Iris pigment epithelial cell (primary cell): ENCODE measurements around the gene EXOSC7.
"Not testable (repeated sequence)": the region's sequence is repeated elsewhere in the genome, so short reads cannot be mapped to it uniquely, and the experiment has no call there.

Experiments used
- DNase-seq: peaks from one replicate; pipeline ENCODE4 v3.0.0-alpha.2; 2011; ENCODE audit warnings: low read depth

EXOSC7 gene

DNA sequence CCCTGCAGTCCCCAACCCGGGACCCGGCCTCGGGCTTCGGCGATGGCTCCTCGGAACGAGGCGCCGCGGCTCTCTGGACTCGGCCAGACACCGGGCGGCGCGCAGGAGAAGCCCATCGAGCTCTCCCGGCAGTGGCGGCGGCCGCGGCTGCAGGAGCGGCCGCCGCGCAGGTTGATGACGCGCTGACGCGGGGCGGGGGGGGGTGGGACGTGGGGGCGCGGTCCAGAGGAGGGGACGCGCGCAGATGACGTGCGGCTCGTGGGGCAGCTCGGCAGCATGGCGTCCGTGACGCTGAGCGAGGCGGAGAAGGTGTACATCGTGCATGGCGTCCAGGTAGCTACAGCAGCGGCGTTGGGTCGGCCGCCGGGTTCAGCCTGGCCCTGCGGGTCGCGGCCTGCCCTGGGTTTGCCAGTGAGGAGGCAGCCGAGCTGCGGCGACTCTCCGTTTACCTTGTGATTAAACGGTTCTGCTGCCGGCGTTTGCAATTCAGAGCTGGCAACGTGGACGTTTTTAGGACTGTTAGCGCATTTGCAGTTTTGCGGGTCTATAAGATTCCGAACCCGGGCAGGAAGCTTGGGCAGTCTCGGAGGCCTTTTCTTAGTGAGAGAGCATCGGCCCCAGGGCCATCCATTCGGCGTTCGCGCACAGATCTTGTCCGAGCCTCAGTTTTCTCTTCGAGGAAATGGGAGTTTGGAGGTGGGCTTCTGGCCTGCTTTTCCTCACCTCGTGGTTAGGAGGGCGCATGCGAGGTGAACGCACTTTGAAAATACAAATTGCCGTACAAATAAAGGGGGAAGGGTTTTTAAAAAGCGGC lies at the start of gene EXOSC7, which contains the start of gene ZDHHC3:
EXOSC7 (plus strand) TSS at position 243 of the 814 bp plus-strand sequence; CDS start at position 277, 34 bp downstream.
ZDHHC3 (minus strand) TSS at position 173 of the 814 bp plus-strand sequence. CDS start 16,738 bp downstream, outside the sequence.
- peak; percentile 90 for DNase-seq

DNA sequence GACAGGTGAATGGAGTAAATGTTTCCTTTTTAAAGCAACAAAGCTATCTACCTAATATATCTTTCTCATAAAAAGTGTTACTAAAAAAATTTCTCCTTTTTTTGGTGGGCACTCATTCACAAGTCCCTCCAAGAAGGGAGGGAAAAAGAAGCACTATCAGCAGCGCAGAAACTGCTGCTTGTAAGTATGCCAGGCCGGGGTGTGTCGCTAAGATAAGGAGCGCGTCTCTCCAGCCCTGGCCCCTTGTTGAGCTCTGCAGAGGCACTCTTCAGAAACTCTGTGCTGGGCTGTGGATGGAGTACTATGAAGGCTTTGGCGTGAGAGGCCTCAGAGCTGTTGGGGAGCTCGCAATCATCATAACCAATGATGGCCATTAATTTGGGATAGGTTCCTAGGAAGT lies 49.1 kb upstream of the EXOSC7 start:
- DNase-seq = no peak

DNA sequence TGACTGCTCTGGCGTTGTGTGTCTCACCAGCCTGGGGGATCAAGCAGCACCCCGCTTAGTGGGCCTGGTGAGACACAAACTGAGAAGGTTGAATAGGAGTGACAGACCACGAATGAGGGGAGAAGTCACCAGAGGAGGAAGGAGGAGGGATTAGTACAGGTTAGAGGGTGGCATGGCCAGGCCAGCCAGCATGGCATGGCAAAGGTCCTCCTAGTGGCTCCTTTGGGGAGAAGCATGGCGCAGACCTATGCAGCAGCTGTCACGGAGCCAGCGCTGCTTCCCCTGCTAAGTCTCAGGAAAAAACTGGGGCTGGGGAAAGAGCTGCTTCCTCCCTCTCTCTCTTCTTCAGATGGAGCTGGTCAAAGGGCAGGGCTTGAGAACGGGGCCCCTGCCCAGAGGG lies 48.7 kb upstream of the EXOSC7 start:
- no peak for DNase-seq

DNA sequence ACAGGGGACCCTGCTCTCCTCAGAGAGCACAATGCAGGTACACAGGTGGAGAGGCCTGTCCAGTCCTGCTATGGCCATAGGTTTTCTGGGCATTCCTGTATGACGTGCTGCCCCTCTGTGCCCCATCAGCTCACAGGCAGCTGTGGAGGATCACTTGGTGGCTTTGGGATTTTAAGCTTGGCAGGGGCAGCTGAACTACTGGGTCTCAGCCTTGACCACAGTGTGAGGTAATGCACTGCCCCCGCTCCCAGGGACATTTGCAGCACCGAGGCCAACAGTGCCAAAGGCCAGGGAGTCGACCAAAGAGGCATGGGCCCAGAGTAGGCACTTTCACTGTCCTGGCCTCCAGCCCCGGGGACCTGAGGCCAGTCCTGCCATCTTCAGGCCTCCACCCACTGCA lies 46.3 kb upstream of the EXOSC7 start:
- DNase-seq = no peak

DNA sequence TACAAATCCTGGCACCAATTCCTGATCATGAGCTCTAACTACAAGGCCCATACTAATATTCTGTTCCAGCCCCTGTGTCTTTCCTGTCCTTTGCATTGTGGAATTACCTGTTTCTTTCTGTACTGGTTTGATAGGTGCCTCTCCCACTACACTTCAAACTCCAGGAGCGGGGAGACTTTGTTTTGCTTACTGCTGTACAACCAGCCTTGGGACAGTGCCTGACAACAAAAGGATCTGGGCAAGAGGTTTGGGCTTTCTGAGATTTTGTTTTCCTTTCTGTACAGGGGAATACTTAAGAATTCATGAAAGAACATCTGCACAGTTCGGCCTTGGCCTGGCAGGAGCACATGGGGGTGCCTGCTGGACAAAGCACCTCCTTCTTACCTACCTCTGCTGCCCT lies 45.1 kb upstream of the EXOSC7 start:
- DNase-seq = no peak

DNA sequence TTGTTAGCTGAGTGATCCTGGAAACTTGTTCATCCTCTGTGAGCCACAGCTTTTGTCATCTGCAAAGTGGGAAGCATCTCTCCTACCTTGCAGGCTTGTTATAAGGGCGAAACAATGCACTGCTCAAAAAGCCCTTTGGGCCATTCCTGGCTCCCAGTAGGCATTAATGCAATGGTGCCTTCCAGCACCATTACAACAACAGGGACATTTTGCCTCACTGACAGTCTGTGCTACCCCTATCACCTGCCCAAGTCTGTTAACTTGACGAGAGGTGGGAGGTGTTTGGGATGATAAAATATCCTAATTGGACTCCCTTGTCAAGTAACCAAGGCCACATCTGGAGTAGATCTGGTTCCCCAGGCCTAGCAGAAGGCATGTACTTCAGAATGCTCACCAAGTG lies 44.3 kb upstream of the EXOSC7 start:
- DNase-seq = no peak

DNA sequence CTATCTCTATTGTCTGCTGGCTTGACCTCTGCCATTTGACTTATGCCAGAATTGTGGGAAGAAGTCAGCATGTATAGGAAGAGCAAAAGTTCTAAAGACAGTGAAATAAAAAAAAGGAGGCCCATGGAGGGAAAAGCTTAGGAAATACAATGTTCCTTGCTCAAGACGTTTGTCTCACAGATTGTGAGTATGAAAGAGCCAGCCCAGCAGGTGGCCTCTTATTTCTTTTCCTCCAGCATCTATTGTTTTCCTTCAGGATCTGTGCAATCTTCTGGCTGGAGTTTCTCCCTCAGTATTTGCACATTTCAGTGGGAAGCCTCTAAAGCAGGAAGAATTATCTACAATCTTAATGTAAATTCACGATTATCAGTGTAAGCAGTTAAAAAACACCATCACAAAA lies 43.8 kb upstream of the EXOSC7 start:
- no peak for DNase-seq

DNA sequence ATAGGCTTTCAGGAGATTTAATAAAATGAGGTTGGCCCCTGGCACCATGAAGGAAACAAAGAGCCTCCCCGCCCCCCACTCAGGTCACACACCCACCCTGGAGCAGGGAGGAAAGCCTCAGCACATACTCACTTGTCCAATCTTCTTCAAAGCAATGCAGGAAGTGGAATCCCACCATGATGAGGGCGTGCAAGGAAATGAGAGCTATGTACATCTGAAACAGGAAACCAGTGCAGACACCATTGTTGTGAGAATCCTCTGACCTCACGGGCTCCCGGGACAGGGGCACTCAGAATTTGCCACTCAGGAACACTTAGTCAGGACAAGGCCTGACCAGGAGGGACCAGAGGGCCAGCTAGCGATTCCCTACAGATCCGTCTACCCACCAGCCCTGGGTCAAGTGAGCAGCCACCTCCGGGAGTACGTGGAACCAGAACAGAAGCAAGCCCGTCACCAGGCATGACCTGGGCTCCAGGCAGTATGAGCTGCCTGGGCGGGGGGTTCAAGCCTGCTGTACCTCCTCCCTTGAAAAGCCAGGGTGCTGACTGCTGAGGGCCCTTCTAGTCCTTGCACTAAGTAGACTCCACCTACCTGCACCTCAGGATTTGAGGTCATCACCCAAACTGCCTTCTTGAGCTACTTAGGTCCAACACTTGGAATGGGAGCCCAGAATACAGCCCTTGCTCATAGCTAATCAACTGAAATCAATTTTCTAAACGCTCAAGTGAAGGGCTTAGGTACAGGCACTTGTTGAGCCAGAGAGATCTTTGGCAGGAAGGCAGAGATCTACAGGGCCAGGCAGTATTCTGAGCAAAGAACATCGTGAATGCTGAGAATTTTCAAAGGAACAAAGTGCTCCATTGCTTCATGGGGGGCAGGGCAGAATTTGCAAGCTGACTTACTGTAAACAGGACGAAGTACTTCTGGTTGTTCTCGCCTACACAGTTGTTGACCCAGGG lies 42.8 kb upstream of the EXOSC7 start:
- no peak for DNase-seq

DNA sequence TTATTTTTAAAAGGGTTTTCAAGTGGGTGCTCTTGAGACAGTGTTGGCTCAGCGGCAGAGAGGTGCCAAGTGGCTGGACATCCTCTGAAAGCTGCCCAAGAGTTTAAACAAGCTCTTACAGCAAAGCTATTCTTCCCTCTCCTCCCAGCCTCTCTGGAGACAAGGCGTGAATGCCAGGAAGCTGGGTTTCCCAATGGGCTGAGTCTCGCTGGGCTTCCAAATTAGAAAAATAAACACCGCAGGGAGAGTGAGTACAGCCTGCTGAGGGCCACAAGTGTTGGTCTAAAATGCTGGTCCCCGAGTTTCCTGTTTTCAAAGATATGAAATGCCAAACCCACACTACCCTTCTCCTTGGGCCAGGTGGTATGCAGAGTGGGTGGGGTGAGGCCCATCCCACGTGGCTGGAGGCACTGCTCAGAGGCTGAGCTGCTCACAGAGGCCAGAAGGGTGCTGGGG lies 36.4 kb upstream of the EXOSC7 start:
- DNase-seq = peak; percentile 54

DNA sequence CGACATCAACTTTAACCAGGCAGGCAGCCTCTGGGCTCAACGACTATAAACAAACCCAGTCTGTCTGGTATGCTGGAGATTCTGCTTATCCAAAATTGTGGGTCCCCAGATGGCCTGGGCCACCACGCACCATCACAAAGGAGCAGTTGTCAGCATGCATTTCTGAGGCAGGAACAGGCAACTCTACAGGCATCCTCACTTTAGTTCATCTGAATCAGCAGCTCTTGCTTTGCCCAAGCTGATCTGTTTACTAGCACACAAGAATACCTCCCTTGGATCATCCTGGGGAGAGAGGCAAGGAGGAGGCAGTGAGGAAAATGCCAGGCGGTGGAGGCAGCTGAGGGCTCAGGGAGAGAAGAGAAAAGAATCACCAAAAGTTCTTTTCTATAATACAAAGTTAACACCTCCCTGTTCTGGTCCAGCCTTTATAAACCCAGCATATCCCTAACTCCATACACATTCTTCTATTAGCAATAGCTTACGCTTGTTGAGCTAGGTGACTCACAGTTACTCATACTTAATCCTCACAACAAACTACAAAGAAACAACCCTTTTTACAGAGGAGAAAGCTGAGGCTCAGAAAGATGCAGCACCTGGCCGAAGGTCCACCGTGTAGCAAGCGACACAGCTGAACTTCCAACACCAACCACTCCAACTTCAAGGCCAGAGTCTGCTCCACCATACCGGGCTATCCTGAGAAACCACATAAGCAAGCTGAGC lies 33.7 kb upstream of the EXOSC7 start:
- DNase-seq = peak; percentile 74

DNA sequence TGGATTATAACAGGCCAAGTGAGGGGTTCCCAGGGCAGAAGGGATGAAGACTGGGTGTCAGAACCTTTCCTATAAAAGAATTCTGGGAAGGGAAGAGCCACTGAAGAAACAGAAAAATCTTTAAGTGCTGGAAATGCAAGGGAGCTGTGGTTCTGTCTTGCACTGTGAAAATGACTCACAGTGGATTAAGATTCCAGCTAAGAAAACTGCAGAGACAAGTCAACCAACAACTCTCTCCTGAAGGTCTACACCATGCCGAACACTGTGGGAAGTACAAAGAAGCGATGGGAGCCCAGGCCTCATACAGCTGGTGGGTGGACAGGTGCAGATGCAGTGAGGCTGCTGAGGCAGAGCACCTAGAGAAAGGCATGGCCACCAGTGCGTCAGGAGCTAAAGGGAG lies 27.8 kb upstream of the EXOSC7 start:
- peak; percentile 65 for DNase-seq

DNA sequence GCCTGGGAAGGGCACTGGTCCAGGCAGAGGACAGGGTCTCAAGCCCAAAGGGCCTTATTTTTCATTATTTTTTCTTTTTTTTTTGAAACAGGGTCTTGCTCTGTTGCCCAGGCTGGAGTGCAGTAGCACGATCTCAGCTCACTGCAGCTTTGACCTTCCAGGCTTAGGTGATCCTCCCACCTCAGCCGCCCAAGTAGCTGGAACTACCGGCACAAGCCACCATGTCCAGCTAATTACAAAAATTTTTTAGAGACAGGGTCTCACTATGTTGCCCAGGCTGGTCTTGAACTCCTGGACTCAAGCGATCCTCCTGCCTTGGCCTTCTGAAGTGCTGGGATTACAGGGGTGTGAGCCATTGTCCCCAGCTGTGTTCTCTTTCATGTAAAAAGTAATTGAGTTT lies 26.3 kb upstream of the EXOSC7 start:
- not testable (repeated sequence) for DNase-seq

DNA sequence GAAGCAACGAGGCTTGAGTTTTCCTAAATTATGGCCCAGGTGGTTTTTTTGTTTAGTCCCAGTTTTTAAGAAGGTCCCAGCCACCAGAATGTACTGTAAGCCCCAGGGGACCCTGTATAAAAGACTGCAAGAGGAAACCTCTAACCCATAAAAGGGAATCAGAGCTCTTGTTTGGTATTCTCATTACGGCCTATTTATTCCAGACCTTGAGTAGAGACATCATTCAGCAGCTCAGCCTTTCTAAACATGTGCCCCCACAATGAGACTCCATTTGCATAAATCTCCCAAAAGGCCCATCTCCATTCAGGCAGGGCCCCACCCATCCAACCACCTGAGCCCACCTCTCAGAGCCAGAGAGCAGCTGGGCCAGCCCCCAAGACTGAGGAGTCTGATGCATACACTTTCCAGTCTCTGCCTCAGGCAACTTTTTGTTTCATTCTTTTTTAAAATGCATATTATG lies 25.7 kb upstream of the EXOSC7 start:
- DNase-seq = no peak

DNA sequence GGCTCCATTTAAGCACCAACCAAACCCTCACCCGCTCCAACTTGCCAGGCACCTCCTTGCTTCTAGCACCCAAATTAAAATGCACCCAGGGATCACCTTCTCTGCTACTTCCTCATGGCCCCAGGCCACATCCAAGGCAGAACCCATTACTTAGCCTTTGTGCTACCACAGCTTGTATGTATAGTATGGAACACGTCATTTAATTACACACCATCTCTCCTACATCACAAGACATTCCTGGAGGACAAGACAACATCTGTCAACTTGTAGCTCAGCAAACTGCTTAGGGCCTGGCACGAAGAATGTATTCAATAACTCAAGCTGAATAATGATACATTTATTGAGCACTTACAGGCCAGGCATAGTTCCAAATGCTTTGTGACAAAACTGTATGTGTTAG lies 23.4 kb upstream of the EXOSC7 start:
- DNase-seq = no peak

DNA sequence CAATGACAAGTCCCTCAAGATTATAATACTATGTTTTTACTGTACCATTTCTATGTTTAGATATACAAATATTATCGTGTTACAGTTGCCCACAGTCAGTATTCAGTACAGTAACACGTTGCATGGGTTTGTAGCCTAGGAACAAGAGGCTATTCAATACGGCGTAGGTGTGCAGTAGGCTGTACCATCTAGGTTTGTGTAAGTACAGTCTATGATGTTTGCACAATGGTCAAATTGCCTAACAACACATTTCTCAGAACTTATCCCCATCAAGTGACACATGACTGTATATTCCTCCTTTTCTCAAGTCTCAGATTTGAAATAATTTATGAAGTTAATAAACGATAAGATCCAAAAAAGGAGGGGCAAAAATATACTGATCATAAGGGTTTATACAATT lies 21.7 kb upstream of the EXOSC7 start:
- DNase-seq = no peak

DNA sequence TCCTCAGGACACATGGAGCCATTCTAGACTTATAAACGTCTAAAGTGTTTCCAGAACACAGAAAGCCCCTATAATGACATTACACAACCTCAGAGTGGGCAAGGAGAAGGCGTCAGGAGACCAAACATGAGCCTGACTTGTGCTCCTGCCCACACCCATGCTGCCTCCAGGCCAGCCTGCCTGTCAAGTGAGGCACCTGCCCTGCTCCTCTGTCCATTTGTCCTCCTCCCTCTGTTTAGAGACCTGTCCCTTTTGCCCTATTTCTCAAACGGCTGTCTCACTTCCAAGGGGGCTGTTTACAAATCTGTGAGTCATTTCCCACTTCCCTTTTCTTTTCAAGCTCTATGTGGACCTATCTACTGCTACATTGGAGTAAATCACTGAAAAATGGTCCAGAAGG lies 21.1 kb upstream of the EXOSC7 start:
- DNase-seq = peak; percentile 76

DNA sequence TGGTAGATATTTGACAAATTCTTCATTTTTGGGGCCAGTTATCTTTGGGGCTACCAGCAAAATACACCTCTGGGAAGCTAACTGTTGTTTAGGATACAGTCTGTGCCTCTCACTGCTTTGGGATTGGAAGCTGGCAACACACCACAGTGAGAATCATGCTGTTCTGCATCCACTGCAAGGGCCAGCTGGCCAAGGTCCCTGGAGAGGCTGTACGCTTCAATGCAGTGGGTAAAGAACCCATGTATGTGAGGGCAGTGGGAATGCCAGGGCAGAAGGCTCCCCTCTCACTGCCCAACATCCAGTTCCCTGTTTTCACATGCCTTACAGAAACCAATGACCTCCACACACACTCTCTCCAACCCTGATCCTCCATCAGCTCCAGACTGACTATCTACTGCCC lies 20.1 kb upstream of the EXOSC7 start:
- DNase-seq = no peak

DNA sequence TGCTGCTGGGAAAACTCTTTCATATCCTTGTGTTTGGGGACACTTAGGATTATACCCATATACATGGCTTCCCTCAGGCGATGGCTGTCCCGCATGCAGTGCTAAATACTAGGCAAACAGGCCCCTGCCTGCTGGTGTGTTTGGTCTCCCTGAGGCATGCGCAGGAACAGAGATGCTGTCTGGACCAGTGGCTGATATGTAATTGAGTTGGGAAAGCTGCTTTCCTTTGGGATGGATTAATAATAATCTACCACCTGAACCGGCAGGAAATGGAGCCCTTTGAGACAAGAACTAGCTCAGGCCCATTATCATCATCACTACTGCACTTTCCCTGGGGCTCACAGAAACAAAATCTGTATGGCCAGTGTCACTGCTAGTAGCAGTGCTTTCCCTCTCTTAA lies 18.1 kb upstream of the EXOSC7 start:
- no peak for DNase-seq

DNA sequence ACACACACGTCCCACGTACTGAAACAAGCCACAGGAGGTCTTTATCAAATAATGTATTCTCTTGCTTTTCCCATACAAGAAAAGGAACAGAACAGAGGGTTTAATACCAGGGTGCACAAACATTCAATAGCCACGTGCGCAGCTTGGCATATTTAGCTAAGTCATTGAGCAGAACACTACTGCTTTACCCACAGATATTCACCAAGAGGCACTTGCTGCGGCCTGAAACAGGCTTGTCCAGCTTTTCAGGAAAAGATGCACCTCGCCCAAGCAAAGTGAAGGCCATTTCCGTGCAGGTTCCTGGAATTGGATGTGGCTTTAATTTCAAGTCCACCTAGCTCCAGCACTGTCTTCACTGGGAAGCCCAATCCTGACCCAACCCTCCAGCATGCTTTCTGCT lies 17.7 kb upstream of the EXOSC7 start:
- no peak for DNase-seq

DNA sequence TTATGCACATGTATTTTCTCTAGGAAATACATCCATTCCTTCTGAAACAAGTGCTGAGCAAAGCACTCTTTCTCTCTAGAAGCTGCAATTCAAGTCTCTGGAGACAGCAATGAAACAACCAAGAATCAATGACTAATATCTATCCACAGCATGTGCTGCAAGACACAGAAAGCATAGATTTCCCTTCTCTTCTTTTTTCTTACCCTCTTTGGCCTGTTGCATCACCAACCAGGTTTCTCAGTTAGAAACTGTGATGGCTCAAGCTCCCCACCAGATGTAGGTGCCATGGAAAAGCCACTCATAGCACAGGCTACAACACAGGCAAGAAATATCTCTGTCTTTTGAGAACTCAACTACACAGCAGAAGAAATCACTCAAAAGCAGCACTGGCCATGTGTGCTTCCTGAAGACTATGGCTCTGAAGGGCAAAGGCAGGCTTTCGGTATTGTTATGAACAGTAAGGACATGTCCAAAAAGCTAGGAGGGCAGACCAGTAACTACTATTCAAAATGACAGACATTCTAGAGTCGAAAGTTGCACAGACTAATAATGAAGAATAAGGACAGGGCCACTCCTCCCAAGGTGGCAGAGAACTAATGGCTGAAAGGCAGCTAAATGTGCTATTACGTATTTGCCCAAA lies 15.5 kb upstream of the EXOSC7 start:
- peak; percentile 42 for DNase-seq

DNA sequence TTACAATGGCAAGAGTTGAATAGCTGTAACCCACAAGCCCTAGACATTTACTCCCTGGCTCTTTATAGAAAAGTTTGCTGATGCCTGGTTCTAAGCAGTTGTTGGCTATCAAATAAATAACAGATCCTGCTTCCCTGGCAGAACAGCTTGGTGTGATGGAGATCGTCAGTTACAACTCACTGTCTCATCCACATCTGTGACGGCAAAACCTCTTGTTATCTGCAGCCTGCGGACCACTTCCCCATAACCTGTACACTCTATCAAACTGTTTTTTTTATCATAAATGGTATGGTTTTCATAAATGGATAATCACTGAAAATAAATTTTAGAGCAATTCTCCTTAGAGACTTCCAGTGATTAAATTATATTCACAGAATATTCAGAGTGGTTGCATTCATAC lies 14.2 kb upstream of the EXOSC7 start:
- no peak for DNase-seq
